ENCODE results near the gene KCNT2. TPM values are rescaled to one million over a fixed set of nuclear protein-coding genes. Genes with fewer than 3 reads are reported as not detected.
A peak's percentile ranks its signal among the peaks of the same experiment; 100 is the strongest.

The KCNT2 gene
- 8.4 TPM for total RNA-seq

DNA sequence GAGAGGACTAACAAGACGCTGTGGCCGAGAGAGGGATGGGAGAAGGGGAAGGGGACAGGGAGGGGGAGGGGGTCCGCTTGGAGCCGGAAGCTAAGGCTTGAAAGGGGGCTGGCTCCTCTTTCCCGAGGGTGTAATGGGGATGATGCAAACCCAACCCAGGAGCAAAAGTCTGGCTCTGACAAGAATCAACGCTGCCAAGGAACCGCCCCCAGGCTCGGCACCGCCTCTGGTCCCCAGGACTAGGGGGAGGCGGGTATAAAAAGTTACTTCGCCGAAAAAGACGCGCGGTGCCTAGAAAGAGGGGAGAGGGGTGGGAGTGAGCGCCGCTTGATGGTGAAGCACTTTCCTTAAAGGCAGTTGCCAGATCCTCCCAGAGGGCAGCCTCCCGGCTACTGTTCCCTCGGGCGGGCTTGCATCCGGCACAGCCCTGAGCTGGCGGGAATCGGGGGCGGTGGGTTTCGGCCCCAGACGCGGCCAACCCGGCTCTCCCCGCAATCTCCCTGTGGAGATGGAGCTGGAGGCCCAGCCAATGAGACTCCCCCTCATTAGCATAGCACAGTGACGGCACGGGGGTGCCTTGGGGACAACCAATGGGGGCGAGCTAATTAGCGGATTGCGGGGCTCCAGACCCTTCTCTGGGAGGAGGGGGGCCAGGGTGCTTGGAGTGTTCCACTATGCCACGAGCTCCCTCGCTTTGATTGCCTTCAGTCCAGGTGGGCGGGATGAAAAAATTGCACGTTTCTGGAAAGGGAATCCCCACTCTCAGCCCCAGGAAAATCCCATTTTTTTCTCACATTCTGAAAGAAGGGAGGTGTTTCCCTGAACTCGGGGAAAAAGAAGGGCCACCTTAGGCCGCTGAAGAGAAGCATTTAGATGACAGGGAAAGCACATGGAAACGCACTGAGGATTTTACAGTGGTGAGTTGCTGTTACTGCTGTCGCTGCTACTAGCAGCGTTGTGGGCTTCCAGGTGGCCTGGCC lies at the start of gene KCNT2:
Gene KCNT2, minus strand, starts transcription at position 51 of the 980 bp plus-strand sequence. CDS start 131 bp downstream, outside the sequence.
- H3K27ac ChIP-seq = peak within 1 kb of the TSS; percentile 61 to 70
- TF ChIP-seq, protein P1, sequence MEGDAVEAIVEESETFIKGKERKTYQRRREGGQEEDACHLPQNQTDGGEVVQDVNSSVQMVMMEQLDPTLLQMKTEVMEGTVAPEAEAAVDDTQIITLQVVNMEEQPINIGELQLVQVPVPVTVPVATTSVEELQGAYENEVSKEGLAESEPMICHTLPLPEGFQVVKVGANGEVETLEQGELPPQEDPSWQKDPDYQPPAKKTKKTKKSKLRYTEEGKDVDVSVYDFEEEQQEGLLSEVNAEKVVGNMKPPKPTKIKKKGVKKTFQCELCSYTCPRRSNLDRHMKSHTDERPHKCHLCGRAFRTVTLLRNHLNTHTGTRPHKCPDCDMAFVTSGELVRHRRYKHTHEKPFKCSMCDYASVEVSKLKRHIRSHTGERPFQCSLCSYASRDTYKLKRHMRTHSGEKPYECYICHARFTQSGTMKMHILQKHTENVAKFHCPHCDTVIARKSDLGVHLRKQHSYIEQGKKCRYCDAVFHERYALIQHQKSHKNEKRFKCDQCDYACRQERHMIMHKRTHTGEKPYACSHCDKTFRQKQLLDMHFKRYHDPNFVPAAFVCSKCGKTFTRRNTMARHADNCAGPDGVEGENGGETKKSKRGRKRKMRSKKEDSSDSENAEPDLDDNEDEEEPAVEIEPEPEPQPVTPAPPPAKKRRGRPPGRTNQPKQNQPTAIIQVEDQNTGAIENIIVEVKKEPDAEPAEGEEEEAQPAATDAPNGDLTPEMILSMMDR (IDR thresholded peaks at IDR 0.05) = no peak
- peaks cover 0 to 2% of the 10 kb centered on the region in 2 donors for H3K4me1 ChIP-seq
- H3K27me3 ChIP-seq = no peaks in the 10 kb centered on the region
- peak within 1 kb of the TSS; percentile 54 to 67 for H3K4me3 ChIP-seq
- H3K9me3 ChIP-seq = no peaks in the 10 kb centered on the region
- intact Hi-C loops (cut with DNase I) = no loop called here
- DNase-seq (ENCODE audit: low spot score in 2 of 2) = peak in 1 of 2 donors; percentile 67
- no peaks in the 10 kb centered on the region for H3K36me3 ChIP-seq

DNA sequence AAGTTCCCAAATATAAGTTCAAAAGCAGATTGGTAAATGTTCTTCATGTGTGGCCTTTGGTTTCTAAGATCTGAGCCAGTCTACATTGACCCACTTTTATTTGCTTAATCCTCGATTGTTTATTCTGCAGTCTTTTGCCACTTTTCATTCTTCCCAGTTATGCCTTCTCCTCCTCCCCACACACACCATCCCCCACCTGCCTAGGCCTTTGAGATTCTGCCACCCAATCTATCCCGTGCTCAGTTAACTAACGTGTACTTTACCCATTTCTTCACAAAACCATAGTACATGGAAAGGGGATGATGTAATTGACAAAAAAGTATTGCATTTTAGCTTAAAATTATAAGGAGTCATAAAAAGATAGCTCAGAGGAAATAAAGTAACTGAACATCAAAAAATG lies 47.3 kb upstream of the KCNT2 start:
- DNase-seq (ENCODE audit: low spot score in 2 of 2) = no peak
- no peaks in the 10 kb centered on the region for H3K36me3 ChIP-seq
- H3K4me1 ChIP-seq = no peaks in the 10 kb centered on the region
- intact Hi-C loops (cut with DNase I) = no loop called here
- H3K4me3 ChIP-seq = no peak overlapping the region
- H3K27ac ChIP-seq = no peak overlapping the region
- TF ChIP-seq, protein P1 (IDR thresholded peaks at IDR 0.05) = no peak
- no peaks in the 10 kb centered on the region for H3K27me3 ChIP-seq
- no peaks in the 10 kb centered on the region for H3K9me3 ChIP-seq

DNA sequence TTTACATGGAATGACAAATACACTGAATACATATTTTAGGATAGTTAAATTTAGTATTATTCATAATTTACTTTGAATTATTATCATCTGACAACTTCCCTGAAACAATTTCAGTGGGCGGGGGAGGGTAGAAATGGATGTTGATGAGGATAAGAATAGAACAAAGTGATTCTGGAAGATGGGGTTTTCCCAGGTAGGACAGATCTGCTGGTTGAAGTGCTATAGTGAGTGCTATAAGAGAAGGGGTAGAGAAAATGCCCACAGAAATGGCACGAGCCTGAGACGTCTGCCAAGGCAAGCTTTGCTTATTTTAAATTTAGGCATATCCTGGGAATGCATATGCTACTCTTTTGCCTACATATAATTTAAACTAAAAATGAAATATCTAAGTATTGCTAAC lies 46.8 kb upstream of the KCNT2 start:
- no peak for DNase-seq (ENCODE audit: low spot score in 2 of 2)
- Histone ChIP-seq H3K36me3 (no peaks in the 10 kb centered on the region), H3K9me3 (no peaks in the 10 kb centered on the region), H3K4me3 (no peak overlapping the region), H3K27ac (no peak overlapping the region), H3K27me3 (no peaks in the 10 kb centered on the region), H3K4me1 (no peaks in the 10 kb centered on the region)
- TF ChIP-seq, protein P1 (IDR thresholded peaks at IDR 0.05) = no peak
- intact Hi-C loops (cut with DNase I) = no loop called here

DNA sequence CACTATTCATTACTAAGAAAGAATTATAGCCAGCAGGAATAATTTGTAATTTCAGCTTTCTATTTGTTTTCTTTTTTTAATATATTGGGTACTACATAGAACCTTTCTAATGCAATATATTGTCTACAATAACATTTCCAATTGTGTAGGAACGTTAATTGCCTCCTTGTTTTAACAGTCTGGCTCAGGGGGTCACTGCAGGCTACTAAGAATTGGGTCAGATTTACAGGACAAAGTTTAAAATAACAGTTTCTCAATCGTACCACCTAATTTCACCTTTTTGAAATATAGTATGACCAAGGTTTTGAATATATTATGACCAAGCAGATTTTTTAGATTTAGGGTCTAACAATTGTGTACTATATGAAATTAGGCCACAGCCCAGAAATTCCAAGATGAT lies 46.0 kb upstream of the KCNT2 start:
- no peaks in the 10 kb centered on the region for H3K9me3 ChIP-seq
- no peaks in the 10 kb centered on the region for H3K27me3 ChIP-seq
- H3K4me1 ChIP-seq = no peaks in the 10 kb centered on the region
- H3K36me3 ChIP-seq = no peaks in the 10 kb centered on the region
- H3K27ac ChIP-seq = no peak overlapping the region
- DNase-seq (ENCODE audit: low spot score in 2 of 2) = no peak
- intact Hi-C loops (cut with DNase I) = no loop called here
- H3K4me3 ChIP-seq = peak overlapping the region in 1 of 2 donors; percentile 23
- TF ChIP-seq, protein P1 (IDR thresholded peaks at IDR 0.05) = no peak

DNA sequence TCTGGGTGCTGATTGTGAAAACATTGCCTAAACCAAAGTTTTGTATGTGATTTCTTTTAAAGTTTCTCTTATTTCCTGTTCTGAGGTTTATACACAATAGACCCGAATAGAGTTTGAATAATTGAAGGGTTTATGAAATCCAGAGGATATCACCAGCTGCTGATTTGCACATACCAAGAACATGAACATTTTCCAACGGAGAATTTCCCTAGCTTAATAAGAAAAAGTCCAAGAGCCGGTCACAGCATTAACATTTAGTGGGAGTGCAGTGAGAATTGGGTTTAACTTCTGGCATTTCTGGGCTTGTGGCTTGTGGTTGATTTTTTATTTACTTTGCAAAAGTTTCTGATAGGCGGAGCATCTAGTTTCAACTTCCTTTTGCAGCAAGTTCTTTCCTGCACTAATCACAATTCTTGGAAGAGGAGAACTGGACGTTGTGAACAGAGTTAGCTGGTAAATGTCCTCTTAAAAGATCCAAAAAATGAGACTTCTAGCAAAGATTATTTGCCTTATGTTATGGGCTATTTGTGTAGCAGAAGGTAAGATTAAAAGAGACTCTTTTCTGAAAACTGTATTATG lies 43.5 kb upstream of the KCNT2 start, which contains the start of gene CFH:
Gene CFH, plus strand, starts transcription at position 407 of the 579 bp plus-strand sequence. Its CDS starts 75 bp downstream, at position 482.
- Histone ChIP-seq H3K4me1 (no peaks in the 10 kb centered on the region), H3K27me3 (no peaks in the 10 kb centered on the region), H3K9me3 (no peaks in the 10 kb centered on the region), H3K4me3 (peak within 1 kb of the TSS; percentile 40 to 42), H3K36me3 (no peaks in the 10 kb centered on the region), H3K27ac (peak within 1 kb of the TSS in 1 of 2 donors; percentile 29)
- intact Hi-C loops (cut with DNase I) = no loop called here
- TF ChIP-seq, protein P1 (IDR thresholded peaks at IDR 0.05) = no peak
- DNase-seq (ENCODE audit: low spot score in 2 of 2) = no peak
